Testis (tissue), 3 donors: ENCODE measurements around the gene TRIM52. TPM values are rescaled to one million over a fixed set of nuclear protein-coding genes. Genes with fewer than 3 reads are reported as not detected.

Source experiments
- DNase-seq: peaks from one replicate; pipeline ENCODE4 v3.0.0-alpha.2; 2019
- H3K27ac ChIP-seq, 2 donors: fragments of 200-600 bp; sonication (generic); one replicate each; pipeline ENCODE4 v1.5.1; 2019
- H3K27me3 ChIP-seq: fragments of 200-600 bp; sonication (generic); one replicate; pipeline ENCODE4 v1.5.1; 2019
- H3K36me3 ChIP-seq: fragments of 200-600 bp; sonication (generic); one replicate; pipeline ENCODE4 v1.5.1; 2017; ENCODE audit warnings: low read depth; ENCODE audit errors: missing control alignments
- H3K4me1 ChIP-seq: fragments of 200-600 bp; sonication (generic); one replicate; pipeline ENCODE4 v1.5.1; 2019
- H3K4me3 ChIP-seq, 2 donors: fragments of 200-600 bp; sonication (generic); one replicate each; pipeline ENCODE4 v1.5.1; 2017 to 2019
- H3K9me3 ChIP-seq: fragments of 200-600 bp; sonication (generic); one replicate; pipeline ENCODE4 v1.5.1; 2017
- CTCF ChIP-seq, 3 experiments: fragments of 450-650 bp in 2 of 3; fragments of 200-600 bp in 1 of 3; sonication (generic) in 1 of 3; IDR thresholded peaks; one replicate each; pipeline ENCODE4 v1.5.1; 2016 to 2019; ENCODE audit warnings: antibody characterized with exemption in 3 of 3, mild to moderate bottlenecking in 2 of 3, moderate library complexity in 1 of 3
- POLR2A ChIP-seq: fragments of 450-650 bp; IDR thresholded peaks from one replicate; pipeline ENCODE4 v1.6.1; 2017; ENCODE audit warnings: antibody characterized with exemption, mild to moderate bottlenecking, moderate library complexity
- WGBS, 2 donors: methylation state at CpG; one replicate each; pipeline ENCODE4 v1.1.5; 2018; 5-methylcytosine and 5-hydroxymethylcytosine counted together
- intact Hi-C: fragments of 100-400 bp; cut with DNase I; formaldehyde crosslinking; loops from one replicate; pipeline ENCODE4 v1.15.1; 2023; ENCODE audit warnings: low total_unique reads
- polyA plus RNA-seq: library from polyadenylated mRNA; stranded (reverse); fragments of 350-450 nt; fragmentation: Illumina TruSeq; extraction: RNeasy Lipid Tissue Mini Kit (QIAGEN cat#74804); gene quantifications from one replicate; pipeline ENCODE4 v1.2.3, GENCODE V29; 2014; ENCODE audit warnings: low read depth, low replicate concordance; ENCODE audit not compliant: insufficient read depth
- total RNA-seq, 2 donors: library from RNA; depleted of rRNA; stranded (reverse); fragments of >200 nt; gene quantifications; one replicate each; pipeline ENCODE4 v1.2.3, GENCODE V29; 2016

The TRIM52 gene
- total and polyA plus RNA-seq, 3 donors from 2014 or later: 19.3 to 32.8 (median 28.4) TPM

GRCh38 chr5:181233801-181234454, 27.0 kb downstream of the TRIM52 start:
- WGBS, 2 donors: 94 to 96% methylated on average over 17 to 24 of the region's 24 CpGs
- Histone ChIP-seq H3K36me3 (no peaks in the 10 kb centered on the region), H3K4me3 (no peak overlapping the region), H3K27me3 (no peaks in the 10 kb centered on the region), H3K4me1 (no peaks in the 10 kb centered on the region), H3K9me3 (no peaks in the 10 kb centered on the region), H3K27ac (no peak overlapping the region)
- no peak for TF ChIP-seq CTCF (IDR thresholded peaks at IDR 0.05)
- no peak for TF ChIP-seq POLR2A
- intact Hi-C loops: no loop called here
- no peak for DNase-seq

GRCh38 chr5:181233088-181233800, 27.7 kb downstream of the TRIM52 start:
- no peak for DNase-seq
- Histone ChIP-seq H3K4me1 (no peaks in the 10 kb centered on the region), H3K27ac (no peak overlapping the region), H3K4me3 (no peak overlapping the region), H3K36me3 (no peaks in the 10 kb centered on the region), H3K27me3 (no peaks in the 10 kb centered on the region), H3K9me3 (no peaks in the 10 kb centered on the region)
- 86 to 87% methylated on average over 16 of the region's 16 CpGs for WGBS, 2 donors
- intact Hi-C loops: no loop called here
- no peak for TF ChIP-seq POLR2A
- TF ChIP-seq CTCF (IDR thresholded peaks at IDR 0.05): no peak

GRCh38 chr5:181232593-181232992, 28.4 kb downstream of the TRIM52 start:
- TF ChIP-seq CTCF (IDR thresholded peaks at IDR 0.05) (no peak), POLR2A (no peak)
- DNase-seq: no peak
- H3K27me3 ChIP-seq: no peaks in the 10 kb centered on the region
- H3K9me3 ChIP-seq: no peaks in the 10 kb centered on the region
- WGBS, 2 donors: 88 to 89% methylated on average over 9 to 18 of the region's 18 CpGs
- intact Hi-C loops: no loop called here
- no peak overlapping the region for H3K4me3 ChIP-seq
- no peak overlapping the region for H3K27ac ChIP-seq
- H3K4me1 ChIP-seq: no peaks in the 10 kb centered on the region
- H3K36me3 ChIP-seq: no peaks in the 10 kb centered on the region

GRCh38 chr5:181231432-181231831, 29.5 kb downstream of the TRIM52 start:
- intact Hi-C loops: no loop called here
- Histone ChIP-seq H3K27me3 (no peaks in the 10 kb centered on the region), H3K4me3 (no peak overlapping the region), H3K36me3 (no peaks in the 10 kb centered on the region), H3K4me1 (no peaks in the 10 kb centered on the region), H3K27ac (no peak overlapping the region), H3K9me3 (no peaks in the 10 kb centered on the region)
- 88 to 91% methylated on average over 4 to 7 of the region's 7 CpGs for WGBS, 2 donors
- DNase-seq: no peak
- TF ChIP-seq POLR2A (no peak), CTCF (IDR thresholded peaks at IDR 0.05) (no peak)

- intact Hi-C loops: no loop called here
- Histone ChIP-seq H3K9me3 (no peaks in the 10 kb centered on the region), H3K27me3 (no peaks in the 10 kb centered on the region), H3K4me1 (no peaks in the 10 kb centered on the region), H3K36me3 (no peaks in the 10 kb centered on the region), H3K4me3 (no peak overlapping the region), H3K27ac (no peak overlapping the region)
- no peak for DNase-seq
- 86 to 93% methylated on average over 6 of the region's 6 CpGs for WGBS, 2 donors
- no peak for TF ChIP-seq CTCF (IDR thresholded peaks at IDR 0.05)
- no peak for TF ChIP-seq POLR2A
Observed at GRCh38 chr5:181230551-181230950, 30.4 kb downstream of the TRIM52 start.
